Mesodermal cell (in vitro differentiated cells): Measurements from ENCODE around the gene PHLDB2.

Experiments used
- H3K27ac ChIP-seq: 2 replicates; pipeline ENCODE4 v1.7.0; 2013; ENCODE audit warnings: mild to moderate bottlenecking, low read depth, low read length, moderate library complexity; ENCODE audit not compliant: severe bottlenecking
- H3K36me3 ChIP-seq: 2 replicates; pipeline ENCODE4 v1.7.1; 2013; ENCODE audit warnings: mild to moderate bottlenecking, low read length, moderate library complexity; ENCODE audit not compliant: control insufficient read depth, insufficient read depth
- H3K4me1 ChIP-seq: one replicate; pipeline ENCODE4 v1.7.1; 2013; ENCODE audit warnings: mild to moderate bottlenecking, low read length; ENCODE audit not compliant: insufficient read depth, control insufficient read depth, poor library complexity, severe bottlenecking
- H3K4me3 ChIP-seq: 2 replicates; pipeline ENCODE4 v1.7.0; 2013; ENCODE audit warnings: low read length, control low read depth, mild to moderate bottlenecking; ENCODE audit not compliant: insufficient read depth, poor library complexity, severe bottlenecking; ENCODE audit errors: extremely low read depth
- H3K9me3 ChIP-seq: 2 replicates; pipeline ENCODE4 v1.7.1; 2013; ENCODE audit warnings: mild to moderate bottlenecking, low read length, moderate library complexity; ENCODE audit not compliant: control insufficient read depth
- WGBS, 2 experiments: methylation state at CpG; one replicate each; pipeline ENCODE4 v1.1.5; 2013; ENCODE audit warnings: missing lambda C conversion rate in 2 of 2; ENCODE audit not compliant: insufficient coverage in 2 of 2; 5-methylcytosine and 5-hydroxymethylcytosine counted together

Gene PHLDB2

DNA sequence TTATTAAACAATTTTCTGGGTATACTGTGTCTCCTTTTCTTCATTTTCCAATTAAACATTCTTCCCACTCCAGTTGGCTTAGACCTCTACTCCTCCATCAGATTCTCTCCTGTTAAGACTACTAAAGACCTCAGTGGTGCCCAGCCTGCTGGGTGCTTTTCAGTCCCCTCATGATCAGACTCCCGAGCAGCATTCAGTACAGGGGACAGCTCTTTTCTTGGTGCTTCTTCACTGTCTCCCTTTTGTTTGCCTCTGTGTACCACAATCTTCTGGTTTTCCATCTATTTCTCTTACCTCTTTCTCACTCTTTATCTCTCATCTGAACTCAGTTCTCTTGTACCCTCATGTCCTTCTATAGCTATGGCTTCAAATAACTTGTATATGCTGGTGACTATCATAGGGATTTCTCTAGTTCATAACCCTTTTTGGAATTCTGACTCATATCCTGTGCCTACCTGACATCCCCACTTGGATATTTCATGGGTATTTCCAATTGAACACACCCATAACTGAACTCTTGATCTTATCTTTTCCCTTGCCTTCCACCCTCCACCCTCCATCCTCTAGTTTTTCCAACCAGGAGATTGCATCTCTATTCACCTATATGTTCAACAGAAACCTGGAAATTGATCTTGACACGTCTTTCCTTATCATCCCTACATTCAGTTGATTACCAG is 64.2 kb downstream of the PHLDB2 start:
- peaks cover 87% of the 10 kb centered on the region for H3K36me3 ChIP-seq
- H3K27ac ChIP-seq, result no peak overlapping the region
- H3K4me3 ChIP-seq, result no peak overlapping the region
- H3K9me3 ChIP-seq, result no peaks in the 10 kb centered on the region
- WGBS, 2 experiments, result 0% methylated on average over 2 of the region's 2 CpGs
- peaks cover 4% of the 10 kb centered on the region for H3K4me1 ChIP-seq

DNA sequence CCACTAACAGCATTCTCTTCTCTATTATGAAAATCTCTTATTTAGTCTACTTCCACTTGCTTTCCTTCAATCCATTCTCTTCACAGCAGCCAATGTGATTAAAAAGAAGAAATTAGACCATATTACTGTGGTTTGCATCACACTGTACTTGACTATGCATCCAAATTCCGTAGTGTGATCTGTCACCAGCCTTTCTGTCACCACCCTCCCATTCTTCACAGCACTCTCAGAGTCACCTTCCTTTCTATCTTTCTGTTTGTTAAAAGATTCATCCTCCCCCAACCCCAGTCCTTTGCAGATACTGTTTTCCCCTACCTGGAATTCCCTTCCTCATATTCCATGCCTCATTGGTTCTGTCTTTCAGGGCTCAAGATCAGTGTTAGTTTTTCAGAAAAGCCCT is 64.7 kb downstream of the PHLDB2 start:
- no CpG with 5 or more reads among the region's 1 CpG for WGBS, 2 experiments
- Histone ChIP-seq H3K36me3 (peaks cover 87% of the 10 kb centered on the region), H3K4me1 (peaks cover 4% of the 10 kb centered on the region), H3K4me3 (no peak overlapping the region), H3K9me3 (no peaks in the 10 kb centered on the region), H3K27ac (no peak overlapping the region)

DNA sequence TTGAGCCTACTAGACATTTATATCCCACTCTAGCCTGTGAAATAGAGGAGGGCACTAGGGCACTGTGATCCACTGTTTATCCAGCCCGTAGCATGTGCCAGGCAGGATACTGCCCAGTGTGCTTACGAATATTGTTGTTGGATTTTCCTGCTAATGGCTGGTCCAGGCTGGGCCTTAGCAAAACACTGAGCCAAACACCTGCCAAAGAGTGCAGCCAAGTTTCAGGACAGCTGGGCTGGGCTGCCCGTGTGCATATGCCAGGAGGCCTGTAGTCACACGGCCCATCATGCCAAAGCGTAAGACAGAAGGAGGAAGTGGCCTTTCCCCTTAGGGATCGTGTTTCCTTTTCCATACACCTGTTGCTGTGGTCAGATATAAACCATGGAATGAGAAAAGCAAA is 65.2 kb downstream of the PHLDB2 start:
- no peak overlapping the region for H3K27ac ChIP-seq
- H3K4me1 ChIP-seq, result peaks cover 4% of the 10 kb centered on the region
- no peaks in the 10 kb centered on the region for H3K9me3 ChIP-seq
- 86 to 100% methylated on average over 2 to 6 of the region's 6 CpGs for WGBS, 2 experiments
- H3K4me3 ChIP-seq, result no peak overlapping the region
- peaks cover 85% of the 10 kb centered on the region for H3K36me3 ChIP-seq

DNA sequence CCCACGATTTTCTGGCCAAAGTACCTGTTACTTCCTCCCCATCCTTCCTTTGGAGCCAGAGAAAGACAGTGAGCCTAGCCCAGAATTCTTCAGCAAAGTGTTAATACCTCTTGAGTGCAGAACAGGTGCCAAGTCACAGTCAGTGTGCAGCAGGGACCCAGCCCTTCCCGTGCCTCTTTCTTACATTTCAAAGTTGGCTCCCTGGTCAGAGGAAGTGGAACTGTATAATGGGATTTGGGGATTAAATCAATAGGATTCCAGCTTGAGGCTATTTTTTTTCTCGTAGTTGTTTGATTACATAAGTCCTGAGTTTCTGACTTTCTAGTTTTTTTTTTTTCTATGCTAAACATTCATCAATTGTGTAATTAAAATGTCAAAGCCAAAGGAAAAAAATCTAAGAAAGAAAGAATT is 67.2 kb downstream of the PHLDB2 start:
- no peaks in the 10 kb centered on the region for H3K9me3 ChIP-seq
- H3K4me3 ChIP-seq, result no peak overlapping the region
- peaks cover 4% of the 10 kb centered on the region for H3K4me1 ChIP-seq
- WGBS, 2 experiments, result 62% methylated on average over 2 of the region's 3 CpGs; no CpG with 5 or more reads in 1 of the 2 experiments
- H3K27ac ChIP-seq, result no peak overlapping the region
- H3K36me3 ChIP-seq, result peaks cover 75% of the 10 kb centered on the region

DNA sequence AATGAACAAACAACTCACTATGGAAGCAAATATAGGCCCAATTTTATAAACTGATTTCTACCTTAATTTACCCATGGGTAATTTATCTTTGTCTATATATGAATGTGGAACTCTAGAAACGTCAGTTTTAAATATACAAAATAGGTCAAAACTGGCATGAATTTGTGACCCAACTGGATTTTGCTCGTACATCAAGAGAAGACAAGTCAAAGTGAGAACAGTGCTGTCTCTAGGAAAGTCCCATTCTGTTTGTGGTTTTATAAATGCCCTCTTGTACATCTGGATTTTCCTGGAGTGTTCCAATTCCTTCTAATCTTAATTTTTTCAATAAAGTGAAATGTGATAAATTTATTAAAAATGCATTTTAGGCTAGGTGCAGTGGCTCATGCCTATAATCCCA is 69.5 kb downstream of the PHLDB2 start:
- no peaks in the 10 kb centered on the region for H3K4me1 ChIP-seq
- H3K9me3 ChIP-seq, result no peaks in the 10 kb centered on the region
- no peak overlapping the region for H3K4me3 ChIP-seq
- no peak overlapping the region for H3K27ac ChIP-seq
- H3K36me3 ChIP-seq, result peaks cover 72% of the 10 kb centered on the region
- 89 to 100% methylated on average over 1 to 2 of the region's 2 CpGs for WGBS, 2 experiments

DNA sequence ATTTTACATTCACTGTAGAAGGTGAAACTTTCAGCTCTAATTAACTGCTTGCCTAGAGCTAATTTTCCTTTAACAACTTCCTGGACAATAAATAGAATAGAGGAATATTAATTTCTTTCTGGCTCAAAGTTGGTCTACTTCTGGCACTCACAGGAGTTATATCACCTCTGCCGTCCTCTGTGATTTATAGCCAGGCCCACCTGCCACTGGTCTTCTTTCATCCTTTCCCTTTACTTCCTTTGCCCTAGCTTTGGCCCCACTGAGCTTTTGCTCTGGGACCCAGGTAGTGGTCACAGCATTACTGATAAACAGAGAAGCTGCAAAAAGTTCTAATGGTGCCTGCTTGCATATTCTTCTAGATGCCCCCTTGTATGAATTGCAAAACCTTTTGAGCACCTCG is 70.4 kb downstream of the PHLDB2 start:
- H3K9me3 ChIP-seq, result peaks cover 5% of the 10 kb centered on the region
- H3K27ac ChIP-seq, result no peak overlapping the region
- H3K4me1 ChIP-seq, result no peaks in the 10 kb centered on the region
- WGBS, 2 experiments, result 100% methylated on average over 1 of the region's 2 CpGs; no CpG with 5 or more reads in 1 of the 2 experiments
- no peak overlapping the region for H3K4me3 ChIP-seq
- peaks cover 72% of the 10 kb centered on the region for H3K36me3 ChIP-seq

DNA sequence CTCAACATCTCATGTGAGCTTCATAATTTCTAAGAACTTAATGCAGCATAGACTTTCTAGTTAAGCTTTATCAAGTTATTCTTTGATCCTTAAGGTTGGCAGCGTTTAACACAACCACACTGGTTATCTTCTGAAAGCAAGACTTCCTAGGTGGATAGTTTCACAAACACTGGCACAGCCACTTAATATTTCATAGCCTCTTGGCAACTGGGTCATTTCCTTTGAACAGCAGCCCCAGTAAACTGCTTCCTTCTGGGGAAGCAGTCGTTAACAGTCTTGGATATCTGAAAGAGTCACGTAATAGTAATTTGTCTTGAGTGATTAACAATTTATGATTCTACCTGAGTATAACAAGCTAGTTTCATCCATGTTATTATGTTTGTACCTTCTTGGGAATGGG is 73.9 kb downstream of the PHLDB2 start:
- H3K4me1 ChIP-seq, result peaks cover 6% of the 10 kb centered on the region
- no peak overlapping the region for H3K27ac ChIP-seq
- H3K9me3 ChIP-seq, result peaks cover 5% of the 10 kb centered on the region
- peaks cover 58% of the 10 kb centered on the region for H3K36me3 ChIP-seq
- H3K4me3 ChIP-seq, result no peak overlapping the region
- 100% methylated on average over 1 of the region's 3 CpGs for WGBS, 2 experiments

DNA sequence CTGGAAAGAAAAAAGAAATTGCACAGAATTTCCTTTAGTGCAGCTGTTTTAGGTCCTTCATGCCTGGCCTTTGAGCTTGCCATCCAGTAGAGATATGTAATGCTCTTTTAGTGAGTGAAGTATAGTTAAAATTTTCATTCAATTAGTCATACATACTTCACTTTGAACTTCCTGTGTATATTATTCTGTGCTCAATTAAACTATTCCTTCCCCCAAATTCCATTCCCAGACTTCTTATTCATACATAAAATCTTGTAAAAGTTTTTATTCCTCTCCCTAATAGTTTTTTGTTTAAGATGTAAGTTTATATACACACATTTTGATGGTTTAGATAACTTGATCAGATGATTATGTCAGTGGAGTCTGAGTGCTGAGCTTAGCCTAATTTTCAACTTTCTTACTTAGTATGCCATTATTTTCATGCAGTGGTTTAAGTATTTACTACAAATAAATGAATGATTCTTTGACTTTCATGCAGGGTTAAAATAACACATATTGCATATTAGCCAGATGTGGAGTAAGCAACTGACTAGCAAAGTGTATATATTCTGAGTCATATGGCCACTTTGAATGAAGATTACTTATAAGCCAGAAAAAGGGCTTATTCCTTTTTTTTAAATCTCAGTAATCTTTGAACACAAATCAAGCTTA is 77.3 kb downstream of the PHLDB2 start:
- Histone ChIP-seq H3K27ac (peak overlapping the region; percentile 70), H3K4me3 (no peak overlapping the region), H3K36me3 (peaks cover 67% of the 10 kb centered on the region), H3K4me1 (peaks cover 6% of the 10 kb centered on the region), H3K9me3 (peaks cover 5% of the 10 kb centered on the region)

DNA sequence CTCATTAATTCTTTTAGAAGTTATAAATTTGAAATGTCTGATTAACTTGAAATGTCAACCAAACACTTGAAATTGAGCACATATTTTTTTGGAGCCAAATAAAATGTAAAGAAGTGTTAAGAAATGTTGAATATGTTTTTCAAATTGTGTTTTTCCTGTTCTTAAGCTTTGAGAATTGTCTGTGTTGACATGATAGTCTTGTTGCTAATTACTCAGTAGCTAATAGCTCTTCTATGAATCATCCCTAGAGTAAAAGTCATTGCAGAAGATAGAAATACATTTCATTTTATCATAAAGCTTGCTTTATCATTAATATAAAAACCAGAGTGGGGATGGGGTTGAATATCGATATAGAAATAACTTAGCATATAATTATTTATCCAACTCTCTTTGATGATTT is 77.9 kb downstream of the PHLDB2 start:
- Histone ChIP-seq H3K9me3 (peaks cover 5% of the 10 kb centered on the region), H3K4me3 (no peak overlapping the region), H3K36me3 (peaks cover 66% of the 10 kb centered on the region), H3K4me1 (peaks cover 6% of the 10 kb centered on the region), H3K27ac (peak overlapping the region; percentile 70)
- WGBS, 2 experiments, result no CpG with 5 or more reads among the region's 1 CpG

DNA sequence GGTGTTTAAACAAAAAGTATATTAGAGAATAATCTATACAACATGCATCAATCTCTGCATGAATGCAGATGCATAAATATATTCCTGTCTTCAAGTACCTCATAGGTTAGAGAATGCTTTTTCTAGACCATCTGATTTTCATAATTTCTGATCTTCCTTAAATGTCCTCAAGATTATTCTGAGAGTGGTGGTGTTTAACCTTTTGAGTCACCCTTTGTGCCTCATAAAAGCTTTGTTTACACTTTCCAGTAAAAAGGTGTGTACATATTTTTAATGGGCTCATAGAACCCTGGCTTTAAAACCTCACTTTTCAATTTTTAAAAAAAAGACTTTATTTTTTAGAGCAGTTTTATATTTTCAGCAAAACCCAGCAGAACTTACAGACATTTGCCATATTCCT is 78.8 kb downstream of the PHLDB2 start:
- no peak overlapping the region for H3K27ac ChIP-seq
- H3K9me3 ChIP-seq, result peaks cover 5% of the 10 kb centered on the region
- peaks cover 66% of the 10 kb centered on the region for H3K36me3 ChIP-seq
- no peak overlapping the region for H3K4me3 ChIP-seq
- peaks cover 6% of the 10 kb centered on the region for H3K4me1 ChIP-seq

DNA sequence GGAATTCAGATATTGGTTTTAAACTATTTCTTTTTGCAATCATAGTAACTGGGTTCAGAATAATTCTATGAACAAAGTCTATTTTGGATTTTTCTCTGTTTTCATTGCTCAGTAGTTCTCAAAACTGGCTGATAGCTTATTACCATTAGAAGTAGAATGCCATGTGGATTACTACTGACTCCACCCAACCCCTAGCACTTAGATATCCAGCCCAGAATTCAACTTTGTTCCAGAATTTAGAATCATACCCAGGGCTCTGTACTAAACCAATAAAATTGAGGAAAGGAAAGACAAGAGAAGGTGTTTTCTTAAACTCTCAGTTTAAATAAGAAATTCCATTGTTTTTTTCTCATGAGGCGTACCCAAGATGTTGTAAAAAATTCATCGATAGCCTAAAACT is 80.8 kb downstream of the PHLDB2 start:
- Histone ChIP-seq H3K9me3 (no peaks in the 10 kb centered on the region), H3K4me3 (no peak overlapping the region), H3K4me1 (peaks cover 6% of the 10 kb centered on the region), H3K36me3 (peaks cover 57% of the 10 kb centered on the region), H3K27ac (no peak overlapping the region)
- WGBS, 2 experiments, result 100% methylated on average over 1 of the region's 2 CpGs
